GM12878 (cell line): ENCODE results near the gene OR7A5. TPM values are rescaled to one million over a fixed set of nuclear protein-coding genes. Genes with fewer than 3 reads are reported as not detected.

ENCODE experiments used
- ATAC-seq: fragments of 200-7000 bp; cut with Tn5 transposase; 3 replicates; pipeline ENCODE4 v1.9.1; 2020; ENCODE audit warnings: mild to moderate bottlenecking, moderate library complexity
- BruUV-seq: library from RNA; stranded (reverse); fragments of 400-500 nt; replicated peaks from 2 replicates; lab custom pipeline; 2021; lab: Mats Ljungman, UMichigan
- CTCF ChIA-PET: fragments of 300-600 bp; sonication (Branson Sonifier 250); formaldehyde crosslinking; extraction: SDS; loops from one replicate; lab custom pipeline; 2021; ENCODE audit warnings: inconsistent platforms; lab: Yijun Ruan, JAX
- POLR2A ChIA-PET: fragments of 350-600 bp; formaldehyde crosslinking; extraction: SDS; loops from one replicate; lab custom pipeline; 2021; ENCODE audit warnings: inconsistent platforms; lab: Charles Lee
- RAD21 ChIA-PET: fragments of 300-600 bp; sonication (Branson Sonifier 250); formaldehyde crosslinking; loops from one replicate; lab custom pipeline; 2023; ENCODE audit warnings: antibody characterized with exemption; ENCODE audit not compliant: unreplicated experiment; lab: Charles Lee
- SMC1A ChIA-PET: fragments of 300-600 bp; sonication (Branson Sonifier 250); formaldehyde crosslinking; loops from one replicate; lab custom pipeline; 2023; ENCODE audit not compliant: unreplicated experiment, uncharacterized antibody; lab: Charles Lee
- DNase-seq: peaks from one replicate; pipeline ENCODE4 v3.0.0-alpha.2; 2011; ENCODE audit warnings: low read depth, low spot score
- FAIRE-seq: peaks from 3 replicates; lab custom pipeline; 2011; peaks lifted over from hg19 to GRCh38; lab: Jason Lieb, UNC
- H2AFZ ChIP-seq: 2 replicates; pipeline ENCODE4 v1.6.0; 2011; ENCODE audit warnings: low read depth, low read length, control low read depth; ENCODE audit not compliant: control insufficient read depth
- H3K27ac ChIP-seq: 2 replicates; pipeline ENCODE4 v1.5.1; 2011; ENCODE audit warnings: control low read depth; ENCODE audit not compliant: control insufficient read depth, insufficient read depth
- H3K27me3 ChIP-seq, 2 experiments: replicated peaks in 1 of 2; 2 replicates each; pipeline versions ENCODE4 v1.6.0 to v1.6.1; 2011; ENCODE audit warnings: low read length in 1 of 2; ENCODE audit not compliant: control insufficient read depth in 2 of 2, insufficient read depth in 2 of 2
- H3K36me3 ChIP-seq, 2 experiments: 2 replicates each; pipeline ENCODE4 v1.5.1; 2011; ENCODE audit warnings: low read length in 1 of 2; ENCODE audit not compliant: control insufficient read depth in 2 of 2, insufficient read depth in 2 of 2
- H3K4me1 ChIP-seq: 2 replicates; pipeline ENCODE4 v1.6.1; 2011; ENCODE audit warnings: mild to moderate bottlenecking, low read length, moderate library complexity, mixed read lengths; ENCODE audit not compliant: control insufficient read depth, insufficient read depth
- H3K4me2 ChIP-seq: 2 replicates; pipeline ENCODE4 v1.6.0; 2011; ENCODE audit warnings: control low read depth; ENCODE audit not compliant: control insufficient read depth, insufficient read depth
- H3K4me3 ChIP-seq: fragments of 200-600 bp; sonication (generic); 2 replicates; pipeline ENCODE4 v1.5.1; 2016
- H3K79me2 ChIP-seq: 2 replicates; pipeline ENCODE4 v1.6.0; 2011; ENCODE audit warnings: low read length; ENCODE audit not compliant: control insufficient read depth, insufficient read depth
- H3K9ac ChIP-seq: 2 replicates; pipeline ENCODE4 v1.8.0; 2011; ENCODE audit warnings: low read length, control low read depth, mixed read lengths; ENCODE audit not compliant: control insufficient read depth, insufficient read depth
- H3K9me3 ChIP-seq: replicated peaks from 3 replicates; pipeline ENCODE4 v1.5.1; 2011; ENCODE audit warnings: mild to moderate bottlenecking, low read length; ENCODE audit not compliant: control insufficient read depth, insufficient read depth
- H4K20me1 ChIP-seq: 2 replicates; pipeline ENCODE4 v1.6.0; 2011; ENCODE audit not compliant: control insufficient read depth, insufficient read depth
- ATF2 ChIP-seq: IDR thresholded peaks from 2 replicates; pipeline ENCODE4 v1.6.1; 2012; ENCODE audit warnings: low read length, inconsistent platforms
- CBFB ChIP-seq: IDR thresholded peaks from 2 replicates; pipeline ENCODE4 v1.6.1; 2016; ENCODE audit warnings: antibody characterized with exemption, low read depth
- CUX1 ChIP-seq: IDR thresholded peaks from 2 replicates; pipeline ENCODE4 v1.6.1; 2012; ENCODE audit warnings: improper control_type of control experiment, low read depth, low read length; ENCODE audit not compliant: insufficient replicate concordance
- EGR1 ChIP-seq, 2 experiments: IDR thresholded peaks; 1 replicate in 1 of 2; 2 replicates in 1 of 2; pipeline ENCODE4 v1.6.1; 2011 to 2012; ENCODE audit warnings: low read depth in 2 of 2, low read length in 2 of 2, borderline replicate concordance in 1 of 2, mild to moderate bottlenecking in 1 of 2, moderate library complexity in 1 of 2
- HCFC1 ChIP-seq: fragments of 150-350 bp; IDR thresholded peaks from 2 replicates; pipeline ENCODE4 v1.6.1; 2014; ENCODE audit warnings: low read length
- KAT2A ChIP-seq: conservative IDR thresholded peaks from 2 replicates; pipeline ENCODE4 v1.6.1; 2011; ENCODE audit warnings: low read depth, low read length; ENCODE audit not compliant: control insufficient read depth
- LARP7 ChIP-seq: fragments of 450-650 bp; IDR thresholded peaks from 2 replicates; pipeline ENCODE4 v1.6.1; 2017; ENCODE audit warnings: mild to moderate bottlenecking
- MLLT1 ChIP-seq: fragments of 450-650 bp; IDR thresholded peaks from 2 replicates; pipeline ENCODE4 v1.6.1; 2016; ENCODE audit warnings: mild to moderate bottlenecking
- MXI1 ChIP-seq: fragments of 150-350 bp; IDR thresholded peaks from 2 replicates; pipeline ENCODE4 v1.6.1; 2011; ENCODE audit warnings: low read depth, mild to moderate bottlenecking, inconsistent platforms, low read length, improper control_type of control experiment
- PAX8 ChIP-seq: fragments of 450-650 bp; IDR thresholded peaks from 2 replicates; pipeline ENCODE4 v1.6.1; 2017; ENCODE audit warnings: mild to moderate bottlenecking, moderate library complexity
- SPI1 ChIP-seq: IDR thresholded peaks from 2 replicates; pipeline ENCODE4 v1.6.1; 2011; ENCODE audit warnings: low read depth, mild to moderate bottlenecking, low read length, moderate library complexity, borderline replicate concordance; ENCODE audit not compliant: insufficient read depth
- SREBF2 ChIP-seq: IDR thresholded peaks from 2 replicates; pipeline ENCODE4 v1.6.1; 2012; ENCODE audit warnings: mild to moderate bottlenecking, low read length
- WGBS: methylation state at CpG from one replicate; pipeline ENCODE4 v1.1.6; 2016; ENCODE audit warnings: low lambda C conversion rate; ENCODE audit not compliant: insufficient replicate concordance, insufficient coverage; ENCODE audit errors: missing lambda C conversion rate; 5-methylcytosine and 5-hydroxymethylcytosine counted together
- in situ Hi-C: fragments of 300-500 bp; cut with MboI; formaldehyde crosslinking; loops from 9 replicates; pipeline ENCODE4 v1.14.3; 2018; ENCODE audit warnings: mixed read lengths
- intact Hi-C: fragments of 100-400 bp; cut with micrococcal nuclease; formaldehyde crosslinking; loops from one replicate; pipeline ENCODE4 v1.14.2; 2022; ENCODE audit not compliant: unreplicated experiment
- polyA plus RNA-seq, 11 experiments: library from polyadenylated mRNA; depleted of rRNA in 4 of 11; unstranded in 6 of 11; stranded (reverse) in 5 of 11; fragments of >200 nt; fragmentation: Nextera tagmentation in 4 of 11; fragmentation: Illumina TruSeq in 1 of 11; extraction: Ambion mirVana in 4 of 11; extraction: Trizol in 1 of 11; gene quantifications; 1 replicate in 1 of 11; 2 replicates in 10 of 11; pipeline versions ENCODE4 v1.2.1 to v1.2.3, GENCODE V29; 2011 to 2016; ENCODE audit warnings: inconsistent platforms in 2 of 11, missing spikeins in 2 of 11, low read depth in 1 of 11
- total RNA-seq, 4 experiments: library from RNA; depleted of rRNA in 3 of 4; stranded (reverse); fragments of >200 nt in 3 of 4; fragmentation: Illumina TruSeq in 1 of 4; extraction: Trizol in 1 of 4; gene quantifications; 2 replicates each; pipeline versions ENCODE4 v1.2.1 to v1.2.3, GENCODE V29; 2013 to 2021
- TF ChIP-seq, protein P1 (sequence below): IDR thresholded peaks from 2 replicates; pipeline ENCODE4 v1.6.1; 2012; ENCODE audit warnings: mild to moderate bottlenecking, low read depth, low read length

OR7A5 gene
- total and polyA plus RNA-seq, 10 of the 15 experiments (the other 5 are each of a cell fraction or from before 2014, with no cell fraction given) = not detected

GRCh38 chr19:14868497-14868896 lies 33.5 kb upstream of the OR7A5 start:
- intact Hi-C loops = no loop called here
- no peak overlapping the region for H2AFZ ChIP-seq
- H3K27ac ChIP-seq = no peak overlapping the region
- no peak for DNase-seq
- no peaks in the 10 kb centered on the region for H3K27me3 ChIP-seq
- no peak overlapping the region for H3K4me2 ChIP-seq
- H3K9ac ChIP-seq = no peak overlapping the region
- ChIA-PET POLR2A (no interaction called here), CTCF (no interaction called here), SMC1A (interaction anchor here (0.9 kb wide), 1 partner anchor 72 kb away, joined by 3 read pairs; no protein-coding TSS in a partner anchor), RAD21 (interaction anchor here (0.7 kb wide), 1 partner anchor 245 kb away, joined by 3 read pairs; no protein-coding TSS in a partner anchor)
- H3K4me3 ChIP-seq = no peak overlapping the region
- BruUV-seq = no TSS peak
- in situ Hi-C loops = no loop called here
- FAIRE-seq = no peak
- no peaks in the 10 kb centered on the region for H3K9me3 ChIP-seq
- no peaks in the 10 kb centered on the region for H3K36me3 ChIP-seq
- no peak for ATAC-seq
- no peaks in the 10 kb centered on the region for H4K20me1 ChIP-seq
- H3K4me1 ChIP-seq = no peaks in the 10 kb centered on the region
- H3K79me2 ChIP-seq = no peaks in the 10 kb centered on the region
- 35% methylated on average over 5 of the region's 5 CpGs for WGBS
- TF ChIP-seq, protein P1, sequence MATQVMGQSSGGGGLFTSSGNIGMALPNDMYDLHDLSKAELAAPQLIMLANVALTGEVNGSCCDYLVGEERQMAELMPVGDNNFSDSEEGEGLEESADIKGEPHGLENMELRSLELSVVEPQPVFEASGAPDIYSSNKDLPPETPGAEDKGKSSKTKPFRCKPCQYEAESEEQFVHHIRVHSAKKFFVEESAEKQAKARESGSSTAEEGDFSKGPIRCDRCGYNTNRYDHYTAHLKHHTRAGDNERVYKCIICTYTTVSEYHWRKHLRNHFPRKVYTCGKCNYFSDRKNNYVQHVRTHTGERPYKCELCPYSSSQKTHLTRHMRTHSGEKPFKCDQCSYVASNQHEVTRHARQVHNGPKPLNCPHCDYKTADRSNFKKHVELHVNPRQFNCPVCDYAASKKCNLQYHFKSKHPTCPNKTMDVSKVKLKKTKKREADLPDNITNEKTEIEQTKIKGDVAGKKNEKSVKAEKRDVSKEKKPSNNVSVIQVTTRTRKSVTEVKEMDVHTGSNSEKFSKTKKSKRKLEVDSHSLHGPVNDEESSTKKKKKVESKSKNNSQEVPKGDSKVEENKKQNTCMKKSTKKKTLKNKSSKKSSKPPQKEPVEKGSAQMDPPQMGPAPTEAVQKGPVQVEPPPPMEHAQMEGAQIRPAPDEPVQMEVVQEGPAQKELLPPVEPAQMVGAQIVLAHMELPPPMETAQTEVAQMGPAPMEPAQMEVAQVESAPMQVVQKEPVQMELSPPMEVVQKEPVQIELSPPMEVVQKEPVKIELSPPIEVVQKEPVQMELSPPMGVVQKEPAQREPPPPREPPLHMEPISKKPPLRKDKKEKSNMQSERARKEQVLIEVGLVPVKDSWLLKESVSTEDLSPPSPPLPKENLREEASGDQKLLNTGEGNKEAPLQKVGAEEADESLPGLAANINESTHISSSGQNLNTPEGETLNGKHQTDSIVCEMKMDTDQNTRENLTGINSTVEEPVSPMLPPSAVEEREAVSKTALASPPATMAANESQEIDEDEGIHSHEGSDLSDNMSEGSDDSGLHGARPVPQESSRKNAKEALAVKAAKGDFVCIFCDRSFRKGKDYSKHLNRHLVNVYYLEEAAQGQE = no peak
- no peak for TF ChIP-seq MLLT1
- TF ChIP-seq LARP7 = no peak
- no peak for TF ChIP-seq ATF2
- no peak for TF ChIP-seq SPI1
- no peak for TF ChIP-seq CUX1
- no peak for TF ChIP-seq HCFC1
- no peak for TF ChIP-seq CBFB
- TF ChIP-seq PAX8 = no peak
- no peak for TF ChIP-seq EGR1 (IDR thresholded peaks at IDR 0.05; ENCODE audit: borderline replicate concordance in 1 of 2, low read depth in 2 of 2, low read length in 2 of 2)
- no peak for TF ChIP-seq KAT2A
- TF ChIP-seq SREBF2 = no peak
- TF ChIP-seq MXI1 = no peak
